Measurements from ENCODE around the gene NUDCD3.

DNA sequence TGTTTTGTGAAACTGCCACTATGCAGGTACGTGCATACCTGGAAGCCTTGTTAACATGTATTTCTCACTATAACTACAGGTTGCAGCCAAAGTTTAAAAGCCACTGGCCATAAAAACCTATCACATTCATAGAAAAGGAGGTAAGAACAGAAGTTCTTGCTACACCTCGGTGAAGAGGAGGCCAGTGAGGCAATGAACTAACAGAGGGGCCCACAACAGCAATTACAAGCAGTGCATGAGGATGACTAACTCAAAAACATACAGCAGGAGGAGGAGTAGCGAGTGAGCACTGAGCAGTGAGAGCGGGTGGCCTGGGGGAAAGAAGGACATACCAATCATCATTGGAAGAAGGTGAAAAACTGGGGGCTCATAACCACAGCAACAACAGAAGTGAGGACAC lies 51.6 kb downstream of the NUDCD3 start:
- TF ChIP-seq ZNF565 (CRISPR knock-in tag; conservative IDR thresholded peaks at IDR 0.05; ENCODE audit: low read depth) (no peak), ZC3H10 (CRISPR knock-in tag; IDR thresholded peaks at IDR 0.05) (no peak), RARB (CRISPR knock-in tag; IDR thresholded peaks at IDR 0.05) (no peak), ARNTL (CRISPR knock-in tag; IDR thresholded peaks at IDR 0.05; ENCODE audit: borderline replicate concordance, low read depth) (no peak), ESRRG (CRISPR knock-in tag; IDR thresholded peaks at IDR 0.05) (no peak), ISL1 (CRISPR knock-in tag; IDR thresholded peaks at IDR 0.05) (no peak), ZNF70 (CRISPR knock-in tag; IDR thresholded peaks at IDR 0.05) (no peak), SNAI2 (CRISPR knock-in tag; IDR thresholded peaks at IDR 0.05) (no peak), TOX (CRISPR knock-in tag; IDR thresholded peaks at IDR 0.05; ENCODE audit: borderline replicate concordance) (no peak)
- TF ChIP-seq, protein P1, sequence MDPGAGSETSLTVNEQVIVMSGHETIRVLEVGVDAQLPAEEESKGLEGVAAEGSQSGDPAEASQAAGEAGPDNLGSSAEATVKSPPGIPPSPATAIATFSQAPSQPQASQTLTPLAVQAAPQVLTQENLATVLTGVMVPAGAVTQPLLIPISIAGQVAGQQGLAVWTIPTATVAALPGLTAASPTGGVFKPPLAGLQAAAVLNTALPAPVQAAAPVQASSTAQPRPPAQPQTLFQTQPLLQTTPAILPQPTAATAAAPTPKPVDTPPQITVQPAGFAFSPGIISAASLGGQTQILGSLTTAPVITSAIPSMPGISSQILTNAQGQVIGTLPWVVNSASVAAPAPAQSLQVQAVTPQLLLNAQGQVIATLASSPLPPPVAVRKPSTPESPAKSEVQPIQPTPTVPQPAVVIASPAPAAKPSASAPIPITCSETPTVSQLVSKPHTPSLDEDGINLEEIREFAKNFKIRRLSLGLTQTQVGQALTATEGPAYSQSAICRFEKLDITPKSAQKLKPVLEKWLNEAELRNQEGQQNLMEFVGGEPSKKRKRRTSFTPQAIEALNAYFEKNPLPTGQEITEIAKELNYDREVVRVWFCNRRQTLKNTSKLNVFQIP (CRISPR knock-in tag; IDR thresholded peaks at IDR 0.05; ENCODE audit: borderline replicate concordance, low read depth) = no peak
- TF ChIP-seq, protein P2, sequence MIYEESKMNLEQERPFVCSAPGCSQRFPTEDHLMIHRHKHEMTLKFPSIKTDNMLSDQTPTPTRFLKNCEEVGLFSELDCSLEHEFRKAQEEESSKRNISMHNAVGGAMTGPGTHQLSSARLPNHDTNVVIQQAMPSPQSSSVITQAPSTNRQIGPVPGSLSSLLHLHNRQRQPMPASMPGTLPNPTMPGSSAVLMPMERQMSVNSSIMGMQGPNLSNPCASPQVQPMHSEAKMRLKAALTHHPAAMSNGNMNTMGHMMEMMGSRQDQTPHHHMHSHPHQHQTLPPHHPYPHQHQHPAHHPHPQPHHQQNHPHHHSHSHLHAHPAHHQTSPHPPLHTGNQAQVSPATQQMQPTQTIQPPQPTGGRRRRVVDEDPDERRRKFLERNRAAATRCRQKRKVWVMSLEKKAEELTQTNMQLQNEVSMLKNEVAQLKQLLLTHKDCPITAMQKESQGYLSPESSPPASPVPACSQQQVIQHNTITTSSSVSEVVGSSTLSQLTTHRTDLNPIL (CRISPR knock-in tag; IDR thresholded peaks at IDR 0.05; ENCODE audit: low read depth) = no peak
- TF ChIP-seq, protein P3, sequence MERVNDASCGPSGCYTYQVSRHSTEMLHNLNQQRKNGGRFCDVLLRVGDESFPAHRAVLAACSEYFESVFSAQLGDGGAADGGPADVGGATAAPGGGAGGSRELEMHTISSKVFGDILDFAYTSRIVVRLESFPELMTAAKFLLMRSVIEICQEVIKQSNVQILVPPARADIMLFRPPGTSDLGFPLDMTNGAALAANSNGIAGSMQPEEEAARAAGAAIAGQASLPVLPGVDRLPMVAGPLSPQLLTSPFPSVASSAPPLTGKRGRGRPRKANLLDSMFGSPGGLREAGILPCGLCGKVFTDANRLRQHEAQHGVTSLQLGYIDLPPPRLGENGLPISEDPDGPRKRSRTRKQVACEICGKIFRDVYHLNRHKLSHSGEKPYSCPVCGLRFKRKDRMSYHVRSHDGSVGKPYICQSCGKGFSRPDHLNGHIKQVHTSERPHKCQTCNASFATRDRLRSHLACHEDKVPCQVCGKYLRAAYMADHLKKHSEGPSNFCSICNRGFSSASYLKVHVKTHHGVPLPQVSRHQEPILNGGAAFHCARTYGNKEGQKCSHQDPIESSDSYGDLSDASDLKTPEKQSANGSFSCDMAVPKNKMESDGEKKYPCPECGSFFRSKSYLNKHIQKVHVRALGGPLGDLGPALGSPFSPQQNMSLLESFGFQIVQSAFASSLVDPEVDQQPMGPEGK (CRISPR knock-in tag; IDR thresholded peaks at IDR 0.05; ENCODE audit: borderline replicate concordance) = no peak

All from SK-N-SH treated with all-trans-retinoic acid at 6 μM for 48 hours (cell line).